ENCODE data around the gene IPO11. TPM values are rescaled to one million over a fixed set of nuclear protein-coding genes. Genes with fewer than 3 reads are reported as not detected.

The IPO11 gene
- total and polyA plus RNA-seq, 2 of the 4 experiments (the other 2 are of a cell fraction): 12.6 to 40.0 TPM

GRCh38 chr5:62450259-62450658 is 37.7 kb downstream of the IPO11 start:
- Histone ChIP-seq H4K8ac (ENCODE audit: low read depth in 2 of 2, low read length in 2 of 2) (no peak overlapping the region), H2BK20ac (ENCODE audit: low read depth, low read length) (no peak overlapping the region), H3K4me3 (ENCODE audit: insufficient read depth, low read depth, low read length) (no peak overlapping the region), H3K4me1 (ENCODE audit: control insufficient read depth, insufficient read depth, low read length) (no peaks in the 10 kb centered on the region), H4K20me1 (ENCODE audit: insufficient read depth, low read length) (no peaks in the 10 kb centered on the region), H3K23ac (ENCODE audit: low read depth, low read length) (no peak overlapping the region), H2BK15ac (ENCODE audit: low read depth, low read length) (no peak overlapping the region), H3K27ac (ENCODE audit: insufficient read depth, low read length) (no peak overlapping the region), H4K91ac (ENCODE audit: insufficient read depth, low read depth, low read length) (no peak overlapping the region), H3K18ac (ENCODE audit: low read depth, low read length) (no peak overlapping the region), H3K14ac (replicated peaks; ENCODE audit: low read depth, low read length) (no peak overlapping the region), H3K56ac (ENCODE audit: extremely low read depth, insufficient read depth, low read length) (no peak overlapping the region), H2BK120ac (ENCODE audit: low read depth, low read length) (no peak overlapping the region), H3K9me3 (ENCODE audit: control insufficient read depth, insufficient read depth, low read length) (no peaks in the 10 kb centered on the region), H2AK5ac (ENCODE audit: low read depth, low read length) (no peak overlapping the region), H4K5ac (ENCODE audit: low read depth, low read length) (no peak overlapping the region), H2AFZ (replicated peaks; ENCODE audit: low read length, poor library complexity) (no peak overlapping the region), H3K36me3 (ENCODE audit: control insufficient read depth, insufficient read depth, low read length) (peaks cover 2% of the 10 kb centered on the region; the same call in 1 of the 2 replicates), H3K4me2 (ENCODE audit: low read depth, low read length) (no peak overlapping the region), H3K9ac (ENCODE audit: low read depth, low read length) (no peak overlapping the region), H3K4ac (ENCODE audit: low read depth, low read length) (no peak overlapping the region), H3K9me1 (ENCODE audit: insufficient read depth, low read length) (no peaks in the 10 kb centered on the region; the same call in 1 of the 2 replicates), H3K27me3 (ENCODE audit: control insufficient read depth, insufficient read depth, low read length) (no peaks in the 10 kb centered on the region), H3K79me1 (ENCODE audit: low read depth in 1 of 2, low read length in 2 of 2) (peaks cover 2 to 4% of the 10 kb centered on the region in 2 experiments), H2AK9ac (replicated peaks; ENCODE audit: low read depth, low read length, poor library complexity) (no peak overlapping the region), H2BK5ac (ENCODE audit: low read depth, low read length, poor library complexity, severe bottlenecking) (no peak overlapping the region)
- DNase-seq (peak; percentile 27), ATAC-seq (ENCODE audit: low read depth) (no peak)
- intact Hi-C loops (cut with micrococcal nuclease) (no loop called here), in situ Hi-C loops (cut with MboI; ENCODE audit: low sequenced_read_pairs) (no loop called here), dilution Hi-C loops (cut with HindIII; ENCODE audit: low sequenced_read_pairs, unreplicated experiment) (no loop called here)
- no TSS peak for BruUV-seq (replicated peaks)
- ChIA-PET CTCF (interaction anchor here (0.8 to 1.2 kb wide), 2 partner anchors 10 to 24 kb away, joined by 3 read pairs; no protein-coding TSS in a partner anchor), POLR2A (ENCODE audit: unreplicated experiment) (no interaction called here)
- no peak for TF ChIP-seq MAZ (IDR thresholded peaks at IDR 0.05; ENCODE audit: borderline replicate concordance, low read depth, low read length)
- no peak for TF ChIP-seq SMC3 (IDR thresholded peaks at IDR 0.05; ENCODE audit: low read depth, low read length)
- WGBS, 2 experiments (ENCODE audit: extremely low coverage in 2 of 2, insufficient read length in 1 of 2): no CpG with 5 or more reads among the region's 2 CpGs

All from IMR-90 (cell line).